T-helper 9 cell (primary cell): ENCODE measurements around the gene PTGR1.

ENCODE experiments used
- DNase-seq: peaks from one replicate; pipeline ENCODE4 v3.0.0-alpha.2; 2020

Gene PTGR1

GRCh38 chr9:111533099-111533790, 66.2 kb downstream of the PTGR1 start:
- no peak for DNase-seq

GRCh38 chr9:111531716-111532115, 67.7 kb downstream of the PTGR1 start:
- no peak for DNase-seq

- DNase-seq: no peak
These were observed 69.7 kb downstream of the PTGR1 start for GRCh38 chr9:111529787-111530186.

- no peak for DNase-seq
These were observed 72.1 kb downstream of the PTGR1 start for GRCh38 chr9:111527347-111527746.

GRCh38 chr9:111525056-111525977, 74.1 kb downstream of the PTGR1 start, which contains the start of gene ZNF483:
TSS of gene ZNF483 (plus strand) at chr9:111525179. CDS start at chr9:111527396, 2,217 bp downstream.
- peak; percentile 55 for DNase-seq

- DNase-seq: no peak
These were observed 74.8 kb downstream of the PTGR1 start for GRCh38 chr9:111524731-111525055.

GRCh38 chr9:111516061-111516465, 83.4 kb downstream of the PTGR1 start:
- no peak for DNase-seq

GRCh38 chr9:111514967-111515366, 84.5 kb downstream of the PTGR1 start:
- no peak for DNase-seq
